GM21447 (cell line): ENCODE results near the gene TCF23.

Experiments used
- ATAC-seq: cut with Tn5 transposase; IDR thresholded peaks from one replicate; pipeline ENCODE4 v1.9.1; 2021; ENCODE audit not compliant: unreplicated experiment

TCF23 gene

GRCh38 chr2:27127883-27128667 is 20.7 kb upstream of the TCF23 start:
- ATAC-seq: no peak

GRCh38 chr2:27128668-27129571 is 19.9 kb upstream of the TCF23 start:
- no peak for ATAC-seq

- ATAC-seq: no peak
Measured at GRCh38 chr2:27130396-27130795, 18.4 kb upstream of the TCF23 start.

- no peak for ATAC-seq
Measured at GRCh38 chr2:27131429-27131828, 17.4 kb upstream of the TCF23 start.

- ATAC-seq: no peak
Measured at GRCh38 chr2:27133195-27133875, 15.5 kb upstream of the TCF23 start.

GRCh38 chr2:27133905-27134780 is 14.7 kb upstream of the TCF23 start, which contains the start of gene PREB:
Gene PREB (minus strand): TSS chr2:27134636. CDS start chr2:27134421, 215 bp downstream.
- ATAC-seq: peak; percentile 74

- ATAC-seq: no peak
Measured at GRCh38 chr2:27134781-27135477, 13.9 kb upstream of the TCF23 start.

GRCh38 chr2:27135478-27135955 is 13.3 kb upstream of the TCF23 start:
- no peak for ATAC-seq

- no peak for ATAC-seq
Measured at GRCh38 chr2:27136751-27137150, 12.1 kb upstream of the TCF23 start.

- no peak for ATAC-seq
Measured at GRCh38 chr2:27137322-27137935, 11.4 kb upstream of the TCF23 start.

- no peak for ATAC-seq
Measured at GRCh38 chr2:27138111-27138510, 10.7 kb upstream of the TCF23 start.

- ATAC-seq: no peak
Measured at GRCh38 chr2:27139310-27139709, 9.5 kb upstream of the TCF23 start, which contains the start of gene PRR30. Gene PRR30 (minus strand): TSS chr2:27139410. CDS start chr2:27138329, 1,081 bp downstream.

- ATAC-seq: no peak
Measured at GRCh38 chr2:27143285-27143684, 5.5 kb upstream of the TCF23 start.

GRCh38 chr2:27145682-27146081 is 3.1 kb upstream of the TCF23 start:
- ATAC-seq: no peak

- ATAC-seq: no peak
Measured at GRCh38 chr2:27147935-27148334, 869 bp upstream of the TCF23 start.

- no peak for ATAC-seq
Measured at GRCh38 chr2:27149570-27150405, 984 bp downstream of the TCF23 start.

GRCh38 chr2:27150639-27151230 is 1.9 kb downstream of the TCF23 start:
- no peak for ATAC-seq
